Measurements from ENCODE around the gene DSP. TPM values are rescaled to one million over a fixed set of nuclear protein-coding genes. Genes with fewer than 3 reads are reported as not detected.

Gene DSP
- polyA plus RNA-seq, 1 donor (not counting 4 experiments of a cell fraction or from before 2014, with no cell fraction given) = 255 TPM

GRCh38 chr6:7628479-7628878 is 87.0 kb downstream of the DSP start:
- Histone ChIP-seq H3K9ac (ENCODE audit: control insufficient read depth, extremely low read depth, insufficient read depth, low read length) (no peak overlapping the region), H3K4me1 (ENCODE audit: control insufficient read depth, extremely low read depth, insufficient read depth, low read length) (no peaks in the 10 kb centered on the region), H3K27me3 (ENCODE audit: control insufficient read depth, extremely low read depth, insufficient read depth, low read length) (no peaks in the 10 kb centered on the region), H3K4me3 (ENCODE audit: control insufficient read depth in 2 of 3, extremely low read depth in 1 of 3, insufficient read depth in 2 of 3, low read depth in 1 of 3, low read length in 3 of 3) (no peak overlapping the region), H3K79me2 (ENCODE audit: control insufficient read depth, insufficient read depth, low read length) (no peaks in the 10 kb centered on the region), H3K9me1 (ENCODE audit: control insufficient read depth, extremely low read depth, insufficient read depth, low read length) (no peaks in the 10 kb centered on the region), H3K9me3 (ENCODE audit: control insufficient read depth, low read depth, low read length) (no peaks in the 10 kb centered on the region), H3K36me3 (ENCODE audit: control insufficient read depth in 2 of 2, extremely low read depth in 1 of 2, insufficient read depth in 2 of 2, low read length in 2 of 2) (no peaks in the 10 kb centered on the region), H4K20me1 (ENCODE audit: control insufficient read depth, extremely low read depth, insufficient read depth, low read length) (no peaks in the 10 kb centered on the region), H3K27ac (ENCODE audit: control insufficient read depth, insufficient read depth, low read length) (no peak overlapping the region), H2AFZ (ENCODE audit: control insufficient read depth, low read length) (no peak overlapping the region), H3K4me2 (ENCODE audit: control insufficient read depth, extremely low read depth, insufficient read depth, low read depth, low read length) (no peak overlapping the region)
- DNase-seq (ENCODE audit: low read depth, low spot score) = no peak
- TF ChIP-seq CTCF (optimal IDR thresholded peaks at IDR 0.05 in 1 of 3, IDR thresholded peaks at IDR 0.05 in 1 of 3, conservative IDR thresholded peaks at IDR 0.05 in 1 of 3; ENCODE audit: extremely low read depth in 1 of 3, insufficient read depth in 2 of 3, low read length in 3 of 3) (no peak), EZH2 (IDR thresholded peaks at IDR 0.05; ENCODE audit: low read length) (no peak)
- dilution Hi-C loops (cut with MboI; ENCODE audit: extremely low pct_ligation_motif_present, low sequenced_read_pairs) = no loop called here
- FAIRE-seq = no peak

GRCh38 chr6:7628909-7629308 is 87.4 kb downstream of the DSP start:
- DNase-seq (ENCODE audit: low read depth, low spot score) (no peak), FAIRE-seq (no peak)
- no peak overlapping the region for H3K27ac ChIP-seq (ENCODE audit: control insufficient read depth, insufficient read depth, low read length)
- H3K9me1 ChIP-seq (ENCODE audit: control insufficient read depth, extremely low read depth, insufficient read depth, low read length) = no peaks in the 10 kb centered on the region
- H3K4me2 ChIP-seq (ENCODE audit: control insufficient read depth, extremely low read depth, insufficient read depth, low read depth, low read length) = no peak overlapping the region
- no peaks in the 10 kb centered on the region for H4K20me1 ChIP-seq (ENCODE audit: control insufficient read depth, extremely low read depth, insufficient read depth, low read length)
- no peak overlapping the region for H3K4me3 ChIP-seq (ENCODE audit: control insufficient read depth in 2 of 3, extremely low read depth in 1 of 3, insufficient read depth in 2 of 3, low read depth in 1 of 3, low read length in 3 of 3)
- H3K79me2 ChIP-seq (ENCODE audit: control insufficient read depth, insufficient read depth, low read length) = no peaks in the 10 kb centered on the region
- no peak for TF ChIP-seq EZH2 (IDR thresholded peaks at IDR 0.05; ENCODE audit: low read length)
- no peak for TF ChIP-seq CTCF (optimal IDR thresholded peaks at IDR 0.05 in 1 of 3, IDR thresholded peaks at IDR 0.05 in 1 of 3, conservative IDR thresholded peaks at IDR 0.05 in 1 of 3; ENCODE audit: extremely low read depth in 1 of 3, insufficient read depth in 2 of 3, low read length in 3 of 3)
- dilution Hi-C loops (cut with MboI; ENCODE audit: extremely low pct_ligation_motif_present, low sequenced_read_pairs) = no loop called here
- no peaks in the 10 kb centered on the region for H3K4me1 ChIP-seq (ENCODE audit: control insufficient read depth, extremely low read depth, insufficient read depth, low read length)
- no peaks in the 10 kb centered on the region for H3K9me3 ChIP-seq (ENCODE audit: control insufficient read depth, low read depth, low read length)
- H3K27me3 ChIP-seq (ENCODE audit: control insufficient read depth, extremely low read depth, insufficient read depth, low read length) = no peaks in the 10 kb centered on the region
- no peaks in the 10 kb centered on the region for H3K36me3 ChIP-seq (ENCODE audit: control insufficient read depth in 2 of 2, extremely low read depth in 1 of 2, insufficient read depth in 2 of 2, low read length in 2 of 2)
- H3K9ac ChIP-seq (ENCODE audit: control insufficient read depth, extremely low read depth, insufficient read depth, low read length) = no peak overlapping the region
- no peak overlapping the region for H2AFZ ChIP-seq (ENCODE audit: control insufficient read depth, low read length)

Measured in keratinocyte (primary cell).